HepG2 (cell line): Measurements from ENCODE around the gene HRG. TPM values are rescaled to one million over a fixed set of nuclear protein-coding genes. Genes with fewer than 3 reads are reported as not detected.

Source experiments
- AGO2 ChIP-seq: fragments of 200-400 bp; formaldehyde crosslinking; optimal IDR thresholded peaks from 2 replicates; pipeline ENCODE3; 2017; ENCODE audit warnings: mild to moderate bottlenecking, low read depth, low read length, moderate library complexity
- BRD4 ChIP-seq: sonication (generic); formaldehyde crosslinking; IDR thresholded peaks from 2 replicates; pipeline ENCODE4 v1.4.0; 2020; ENCODE audit warnings: missing genetic modification reagents
- EEA1 ChIP-seq: sonication (generic); formaldehyde crosslinking; IDR thresholded peaks from 2 replicates; pipeline ENCODE4 v1.5.1; 2020; ENCODE audit warnings: mild to moderate bottlenecking, missing genetic modification reagents, borderline replicate concordance
- ESRRA ChIP-seq: sonication (generic); formaldehyde crosslinking; IDR thresholded peaks from 2 replicates; pipeline ENCODE4 v1.5.1; 2020; ENCODE audit warnings: mild to moderate bottlenecking, low read depth, missing genetic modification reagents
- FOXK2 ChIP-seq: fragments of 450-650 bp; IDR thresholded peaks from 2 replicates; pipeline ENCODE4 v1.6.1; 2016
- HNRNPK ChIP-seq: fragments of 200-400 bp; formaldehyde crosslinking; IDR thresholded peaks from 2 replicates; pipeline ENCODE4 v1.6.1; 2018; ENCODE audit warnings: low read length, low read depth, moderate library complexity, mild to moderate bottlenecking; ENCODE audit not compliant: poor library complexity, severe bottlenecking
- JUNB ChIP-seq: sonication (generic); formaldehyde crosslinking; IDR thresholded peaks from 2 replicates; pipeline ENCODE4 v1.8.0; 2022; ENCODE audit warnings: missing genetic modification reagents, mild to moderate bottlenecking, borderline replicate concordance
- SMARCE1 ChIP-seq: fragments of 450-650 bp; IDR thresholded peaks from 2 replicates; pipeline ENCODE4 v1.6.1; 2017; ENCODE audit warnings: borderline replicate concordance
- SMYD3 ChIP-seq: sonication (generic); formaldehyde crosslinking; IDR thresholded peaks from 2 replicates; pipeline ENCODE4 v1.8.1; 2023; ENCODE audit warnings: mild to moderate bottlenecking, missing genetic modification reagents
- TEAD3 ChIP-seq: optimal IDR thresholded peaks from 2 replicates; pipeline ENCODE3; 2016; ENCODE audit warnings: borderline replicate concordance
- TFDP1 ChIP-seq: IDR thresholded peaks from 2 replicates; pipeline ENCODE4 v1.6.1; 2016; ENCODE audit warnings: missing compliant biosample characterization, missing genetic modification reagents, borderline replicate concordance
- ZBTB20 ChIP-seq: sonication (generic); formaldehyde crosslinking; IDR thresholded peaks from 2 replicates; pipeline ENCODE4 v1.8.1; 2023; ENCODE audit warnings: missing genetic modification reagents, low read depth, mild to moderate bottlenecking, borderline replicate concordance
- ZC3H4 ChIP-seq: sonication (generic); formaldehyde crosslinking; IDR thresholded peaks from 2 replicates; pipeline ENCODE4 v1.4.0; 2020; ENCODE audit warnings: missing genetic modification reagents, borderline replicate concordance
- ZNF121 ChIP-seq: sonication (generic); formaldehyde crosslinking; IDR thresholded peaks from 2 replicates; pipeline ENCODE4 v1.5.0; 2020; ENCODE audit warnings: mild to moderate bottlenecking, missing genetic modification reagents
- ZNF20 ChIP-seq: sonication (generic); formaldehyde crosslinking; IDR thresholded peaks from 2 replicates; pipeline ENCODE4 v1.4.0; 2020; ENCODE audit warnings: mild to moderate bottlenecking, moderate library complexity, missing genetic modification reagents
- ZNF589 ChIP-seq: sonication (generic); formaldehyde crosslinking; conservative IDR thresholded peaks from 2 replicates; pipeline ENCODE4 v1.8.0; 2022; ENCODE audit warnings: mild to moderate bottlenecking, moderate library complexity, missing genetic modification reagents
- ZNF720 ChIP-seq: sonication (generic); formaldehyde crosslinking; IDR thresholded peaks from 2 replicates; pipeline ENCODE4 v1.4.0; 2020; ENCODE audit warnings: missing genetic modification reagents
- ZNF780A ChIP-seq: sonication (generic); formaldehyde crosslinking; IDR thresholded peaks from 2 replicates; pipeline ENCODE4 v1.8.0; 2022; ENCODE audit warnings: mild to moderate bottlenecking, missing genetic modification reagents, moderate library complexity
- polyA plus RNA-seq, 8 experiments: library from polyadenylated mRNA; depleted of rRNA in 3 of 8; stranded (reverse) in 7 of 8; unstranded in 1 of 8; fragments of >200 nt; fragmentation: Illumina TruSeq in 4 of 8; extraction: Trizol in 4 of 8; gene quantifications; 2 replicates each; pipeline versions ENCODE4 v1.2.1 to v1.2.3, GENCODE V29; 2011 to 2016; ENCODE audit warnings: low read depth in 4 of 8, missing spikeins in 1 of 8, mixed read lengths in 1 of 8; ENCODE audit not compliant: insufficient read depth in 1 of 8
- total RNA-seq, 5 experiments: library from RNA; depleted of rRNA; stranded (reverse); fragments of >200 nt; fragmentation: Illumina TruSeq; extraction: Trizol; gene quantifications; 2 replicates each; pipeline ENCODE4 v1.2.3, GENCODE V29; 2016; ENCODE audit warnings: low read depth in 1 of 5
- TF ChIP-seq, protein P1 (sequence below), 2 experiments: sonication (generic) in 1 of 2; formaldehyde crosslinking in 1 of 2; IDR thresholded peaks; 2 replicates each; pipeline versions ENCODE4 v1.6.1 to v1.9.0; 2014 to 2022; ENCODE audit warnings: antibody characterized with exemption in 1 of 2, borderline replicate concordance in 1 of 2, inconsistent platforms in 1 of 2, low read depth in 1 of 2, missing genetic modification reagents in 1 of 2
- TF ChIP-seq, protein P2 (sequence below): sonication (generic); formaldehyde crosslinking; IDR thresholded peaks from 2 replicates; pipeline ENCODE4 v1.4.0; 2020; ENCODE audit warnings: missing genetic modification reagents

HRG gene
- total and polyA plus RNA-seq, 2 of the 13 experiments (the other 11 are each of a cell fraction or from before 2014, with no cell fraction given), result 0.09 to 0.11 TPM

- TF ChIP-seq, protein P1, sequence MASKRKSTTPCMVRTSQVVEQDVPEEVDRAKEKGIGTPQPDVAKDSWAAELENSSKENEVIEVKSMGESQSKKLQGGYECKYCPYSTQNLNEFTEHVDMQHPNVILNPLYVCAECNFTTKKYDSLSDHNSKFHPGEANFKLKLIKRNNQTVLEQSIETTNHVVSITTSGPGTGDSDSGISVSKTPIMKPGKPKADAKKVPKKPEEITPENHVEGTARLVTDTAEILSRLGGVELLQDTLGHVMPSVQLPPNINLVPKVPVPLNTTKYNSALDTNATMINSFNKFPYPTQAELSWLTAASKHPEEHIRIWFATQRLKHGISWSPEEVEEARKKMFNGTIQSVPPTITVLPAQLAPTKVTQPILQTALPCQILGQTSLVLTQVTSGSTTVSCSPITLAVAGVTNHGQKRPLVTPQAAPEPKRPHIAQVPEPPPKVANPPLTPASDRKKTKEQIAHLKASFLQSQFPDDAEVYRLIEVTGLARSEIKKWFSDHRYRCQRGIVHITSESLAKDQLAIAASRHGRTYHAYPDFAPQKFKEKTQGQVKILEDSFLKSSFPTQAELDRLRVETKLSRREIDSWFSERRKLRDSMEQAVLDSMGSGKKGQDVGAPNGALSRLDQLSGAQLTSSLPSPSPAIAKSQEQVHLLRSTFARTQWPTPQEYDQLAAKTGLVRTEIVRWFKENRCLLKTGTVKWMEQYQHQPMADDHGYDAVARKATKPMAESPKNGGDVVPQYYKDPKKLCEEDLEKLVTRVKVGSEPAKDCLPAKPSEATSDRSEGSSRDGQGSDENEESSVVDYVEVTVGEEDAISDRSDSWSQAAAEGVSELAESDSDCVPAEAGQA (IDR thresholded peaks at IDR 0.05; ENCODE audit: low read depth), result peak; percentile 71; the same call in 1 of the 2 replicates
- TF ChIP-seq, protein P1 (CRISPR knock-in tag; IDR thresholded peaks at IDR 0.05; ENCODE audit: borderline replicate concordance), result no peak
- TF ChIP-seq TFDP1 (CRISPR knock-in tag), result 0 out of 2 replicates have a peak, but pooled peaks have one; percentile 13
- peak; percentile 40 for TF ChIP-seq HNRNPK
- no peak; the same call in 1 of the 2 replicates for TF ChIP-seq ZNF589 (CRISPR knock-in tag)
- no peak; the same call in 1 of the 2 replicates for TF ChIP-seq ZBTB20
- TF ChIP-seq EEA1, result no peak; the same call in 1 of the 2 replicates
- TF ChIP-seq ESRRA, result 0 out of 2 replicates have a peak, but pooled peaks have one; percentile 51
- TF ChIP-seq AGO2, result peak; percentile 100
- peak; percentile 99 for TF ChIP-seq SMYD3 (CRISPR knock-in tag)
- no peak for TF ChIP-seq JUNB
- TF ChIP-seq, protein P2, sequence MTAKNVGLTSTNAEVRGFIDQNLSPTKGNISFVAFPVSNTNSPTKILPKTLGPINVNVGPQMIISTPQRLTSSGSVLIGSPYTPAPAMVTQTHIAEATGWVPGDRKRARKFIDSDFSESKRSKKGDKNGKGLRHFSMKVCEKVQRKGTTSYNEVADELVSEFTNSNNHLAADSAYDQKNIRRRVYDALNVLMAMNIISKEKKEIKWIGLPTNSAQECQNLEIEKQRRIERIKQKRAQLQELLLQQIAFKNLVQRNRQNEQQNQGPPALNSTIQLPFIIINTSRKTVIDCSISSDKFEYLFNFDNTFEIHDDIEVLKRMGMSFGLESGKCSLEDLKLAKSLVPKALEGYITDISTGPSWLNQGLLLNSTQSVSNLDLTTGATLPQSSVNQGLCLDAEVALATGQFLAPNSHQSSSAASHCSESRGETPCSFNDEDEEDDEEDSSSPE (CRISPR knock-in tag), result no peak; the same call in 1 of the 2 replicates
- no peak for TF ChIP-seq FOXK2
- TF ChIP-seq ZNF720 (CRISPR knock-in tag), result no peak
- no peak for TF ChIP-seq SMARCE1
- TF ChIP-seq ZC3H4 (CRISPR knock-in tag), result no peak; the same call in 1 of the 2 replicates
- TF ChIP-seq ZNF121, result peak; percentile 60
- TF ChIP-seq ZNF780A (CRISPR knock-in tag), result no peak
- TF ChIP-seq ZNF20 (CRISPR knock-in tag), result 0 out of 2 replicates have a peak, but pooled peaks have one; percentile 54
- no peak for TF ChIP-seq TEAD3 (CRISPR knock-in tag)
- 0 out of 2 replicates have a peak, but pooled peaks have one; percentile 21 for TF ChIP-seq BRD4 (CRISPR knock-in tag)
Observed at GRCh38 chr3:186620213-186621092, 45.4 kb upstream of the HRG start (continued).
